GM19240 (cell line): ENCODE measurements around the gene THSD1.

ENCODE experiments used
- DNase-seq: peaks from one replicate; pipeline ENCODE4 v3.0.0; 2011; ENCODE audit warnings: low spot score; ENCODE audit not compliant: insufficient read length

THSD1 gene

GRCh38 chr13:52405767-52406494 is at the start of gene THSD1:
TSS of gene THSD1 (minus strand) at chr13:52406172. CDS start at chr13:52402600, 3,572 bp downstream.
- peak; percentile 8 for DNase-seq

- peak; percentile 50 for DNase-seq
Observed at GRCh38 chr13:52455677-52456041, 49.7 kb upstream of the THSD1 start.

- peak; percentile 89 for DNase-seq
Observed at GRCh38 chr13:52454820-52455676, 49.1 kb upstream of the THSD1 start, which contains the start of gene CKAP2. TSS of gene CKAP2 (plus strand) at chr13:52455478. CDS start at chr13:52455557, 79 bp downstream.

GRCh38 chr13:52454459-52454819 is 48.5 kb upstream of the THSD1 start:
- peak; percentile 32 for DNase-seq

GRCh38 chr13:52452470-52452869 is 46.5 kb upstream of the THSD1 start:
- no peak for DNase-seq

- no peak for DNase-seq
Observed at GRCh38 chr13:52451135-52451804, 45.3 kb upstream of the THSD1 start.

- no peak for DNase-seq
Observed at GRCh38 chr13:52450793-52451116, 44.8 kb upstream of the THSD1 start.

- peak; percentile 64 for DNase-seq
Observed at GRCh38 chr13:52450012-52450792, 44.2 kb upstream of the THSD1 start, which contains the start of gene VPS36. TSS of gene VPS36 (minus strand) at chr13:52450634. CDS start at chr13:52450594, 40 bp downstream.

GRCh38 chr13:52449331-52450011 is 43.5 kb upstream of the THSD1 start:
- no peak for DNase-seq

- DNase-seq, result no peak
Observed at GRCh38 chr13:52447815-52448552, 42.0 kb upstream of the THSD1 start.

- no peak for DNase-seq
Observed at GRCh38 chr13:52447354-52447753, 41.4 kb upstream of the THSD1 start.

- DNase-seq, result no peak
Observed at GRCh38 chr13:52446265-52446664, 40.3 kb upstream of the THSD1 start.

- DNase-seq, result no peak
Observed at GRCh38 chr13:52432456-52432855, 26.5 kb upstream of the THSD1 start.

GRCh38 chr13:52428295-52428694 is 22.3 kb upstream of the THSD1 start:
- DNase-seq, result no peak

GRCh38 chr13:52421216-52421615 is 15.2 kb upstream of the THSD1 start:
- DNase-seq, result no peak

- no peak for DNase-seq
Observed at GRCh38 chr13:52419080-52419479, 13.1 kb upstream of the THSD1 start.

GRCh38 chr13:52414963-52415362 is 9.0 kb upstream of the THSD1 start:
- no peak for DNase-seq

GRCh38 chr13:52414051-52414450 is 8.1 kb upstream of the THSD1 start:
- DNase-seq, result no peak

GRCh38 chr13:52412128-52412527 is 6.2 kb upstream of the THSD1 start:
- no peak for DNase-seq

- DNase-seq, result no peak
Observed at GRCh38 chr13:52411629-52412028, 5.7 kb upstream of the THSD1 start.
